ENCODE measurements around the gene RIN1. TPM values are rescaled to one million over a fixed set of nuclear protein-coding genes. Genes with fewer than 3 reads are reported as not detected.

The RIN1 gene
- total RNA-seq, 2 donors from 2014 or later, result 12.8 to 16.9 TPM

GRCh38 chr11:66332371-66333219 is 3.6 kb downstream of the RIN1 start:
- no peak for TF ChIP-seq POLR2AphosphoS5 (IDR thresholded peaks at IDR 0.05)
- no peak for TF ChIP-seq POLR2A (IDR thresholded peaks at IDR 0.05)
- no peak for TF ChIP-seq CTCF (IDR thresholded peaks at IDR 0.05)
- no peaks in the 10 kb centered on the region for H3K36me3 ChIP-seq
- H3K9me3 ChIP-seq, result no peaks in the 10 kb centered on the region
- intact Hi-C loops (cut with DNase I), result no loop called here
- no peaks in the 10 kb centered on the region for H3K27me3 ChIP-seq (replicated peaks; ENCODE audit: insufficient read depth)
- peaks cover 9% of the 10 kb centered on the region for H3K4me1 ChIP-seq (replicated peaks)
- no peak overlapping the region for H3K4me3 ChIP-seq
- no peak for DNase-seq (ENCODE audit: low spot score)
- 82% methylated on average over 18 of the region's 18 CpGs for WGBS
- no peak overlapping the region for H3K27ac ChIP-seq

GRCh38 chr11:66331542-66332370 is 4.5 kb downstream of the RIN1 start:
- Histone ChIP-seq H3K36me3 (no peaks in the 10 kb centered on the region), H3K27ac (no peak overlapping the region), H3K9me3 (no peaks in the 10 kb centered on the region), H3K27me3 (replicated peaks; ENCODE audit: insufficient read depth) (no peaks in the 10 kb centered on the region), H3K4me1 (replicated peaks) (peaks cover 8% of the 10 kb centered on the region), H3K4me3 (no peak overlapping the region)
- WGBS, result 88% methylated on average over 12 of the region's 12 CpGs
- no peak for DNase-seq (ENCODE audit: low spot score)
- no peak for TF ChIP-seq POLR2AphosphoS5 (IDR thresholded peaks at IDR 0.05)
- TF ChIP-seq POLR2A (IDR thresholded peaks at IDR 0.05), result no peak
- TF ChIP-seq CTCF (IDR thresholded peaks at IDR 0.05), result no peak
- intact Hi-C loops (cut with DNase I), result no loop called here

- no peak for DNase-seq (ENCODE audit: low spot score)
- Histone ChIP-seq H3K9me3 (no peaks in the 10 kb centered on the region), H3K36me3 (no peaks in the 10 kb centered on the region), H3K4me1 (replicated peaks) (peaks cover 4% of the 10 kb centered on the region), H3K4me3 (no peak overlapping the region), H3K27ac (no peak overlapping the region), H3K27me3 (replicated peaks; ENCODE audit: insufficient read depth) (no peaks in the 10 kb centered on the region)
- 66% methylated on average over 6 of the region's 10 CpGs for WGBS
- intact Hi-C loops (cut with DNase I), result no loop called here
- no peak for TF ChIP-seq POLR2A (IDR thresholded peaks at IDR 0.05)
- TF ChIP-seq CTCF (IDR thresholded peaks at IDR 0.05), result no peak
- no peak for TF ChIP-seq POLR2AphosphoS5 (IDR thresholded peaks at IDR 0.05)
These were observed 5.3 kb downstream of the RIN1 start for GRCh38 chr11:66330931-66331330.

- no peak for DNase-seq (ENCODE audit: low spot score)
- no peak for TF ChIP-seq CTCF (IDR thresholded peaks at IDR 0.05)
- no peak for TF ChIP-seq POLR2A (IDR thresholded peaks at IDR 0.05)
- TF ChIP-seq POLR2AphosphoS5 (IDR thresholded peaks at IDR 0.05), result no peak
- no peaks in the 10 kb centered on the region for H3K4me1 ChIP-seq (replicated peaks)
- no peaks in the 10 kb centered on the region for H3K36me3 ChIP-seq
- H3K9me3 ChIP-seq, result no peaks in the 10 kb centered on the region
- intact Hi-C loops (cut with DNase I), result loop anchor here (2.0 kb wide), 1 partner anchor 16 kb away; no protein-coding TSS in a partner anchor
- 88% methylated on average over 3 of the region's 3 CpGs for WGBS
- H3K27me3 ChIP-seq (replicated peaks; ENCODE audit: insufficient read depth), result no peaks in the 10 kb centered on the region
- H3K27ac ChIP-seq, result no peak overlapping the region
- no peak overlapping the region for H3K4me3 ChIP-seq
These were observed 7.0 kb downstream of the RIN1 start for GRCh38 chr11:66329165-66329673.

Data from prostate gland (tissue), 2 donors.